ENCODE measurements around the gene CD160.
"Not testable (repeated sequence)": the region's sequence is repeated elsewhere in the genome, so short reads cannot be mapped to it uniquely, and the experiment has no call there.

Gene CD160

GRCh38 chr1:145702052-145702451 is 17.2 kb upstream of the CD160 start:
- H3K27ac Mint-ChIP-seq = no peak overlapping the region
- no peaks in the 10 kb centered on the region for H3K27me3 Mint-ChIP-seq
- H3K4me1 Mint-ChIP-seq (ENCODE audit: low read depth) = no peaks in the 10 kb centered on the region
- H3K4me3 Mint-ChIP-seq = no peak overlapping the region
- H3K9me3 Mint-ChIP-seq = no peaks in the 10 kb centered on the region
- no peaks in the 10 kb centered on the region for H3K36me3 Mint-ChIP-seq (ENCODE audit: low read depth)
- no peak for DNase-seq

- DNase-seq = no peak
- H3K36me3 Mint-ChIP-seq (ENCODE audit: low read depth) = no peaks in the 10 kb centered on the region
- H3K27ac Mint-ChIP-seq = no peak overlapping the region
- no peaks in the 10 kb centered on the region for H3K9me3 Mint-ChIP-seq
- H3K4me1 Mint-ChIP-seq (ENCODE audit: low read depth) = no peaks in the 10 kb centered on the region
- H3K4me3 Mint-ChIP-seq = no peak overlapping the region
- H3K27me3 Mint-ChIP-seq = no peaks in the 10 kb centered on the region
These were observed 16.5 kb upstream of the CD160 start for GRCh38 chr1:145702826-145703225.

- H3K4me1 Mint-ChIP-seq (ENCODE audit: low read depth) = no peaks in the 10 kb centered on the region
- H3K9me3 Mint-ChIP-seq = no peaks in the 10 kb centered on the region
- no peaks in the 10 kb centered on the region for H3K36me3 Mint-ChIP-seq (ENCODE audit: low read depth)
- DNase-seq = no peak
- no peaks in the 10 kb centered on the region for H3K27me3 Mint-ChIP-seq
- H3K4me3 Mint-ChIP-seq = no peak overlapping the region
- H3K27ac Mint-ChIP-seq = no peak overlapping the region
These were observed 13.7 kb upstream of the CD160 start for GRCh38 chr1:145705622-145706021.

- H3K27me3 Mint-ChIP-seq = no peaks in the 10 kb centered on the region
- DNase-seq = no peak
- H3K27ac Mint-ChIP-seq = no peak overlapping the region
- no peaks in the 10 kb centered on the region for H3K9me3 Mint-ChIP-seq
- H3K36me3 Mint-ChIP-seq (ENCODE audit: low read depth) = no peaks in the 10 kb centered on the region
- H3K4me1 Mint-ChIP-seq (ENCODE audit: low read depth) = no peaks in the 10 kb centered on the region
- H3K4me3 Mint-ChIP-seq = no peak overlapping the region
These were observed 13.1 kb upstream of the CD160 start for GRCh38 chr1:145706086-145706664.

- H3K27me3 Mint-ChIP-seq = no peaks in the 10 kb centered on the region
- no peak within 1 kb of the TSS for H3K27ac Mint-ChIP-seq
- H3K4me3 Mint-ChIP-seq = no peak within 1 kb of the TSS
- DNase-seq = no peak
- H3K9me3 Mint-ChIP-seq = no peaks in the 10 kb centered on the region
- no peaks in the 10 kb centered on the region for H3K4me1 Mint-ChIP-seq (ENCODE audit: low read depth)
- no peaks in the 10 kb centered on the region for H3K36me3 Mint-ChIP-seq (ENCODE audit: low read depth)
These were observed 12.0 kb upstream of the CD160 start, which contains the start of gene PDZK1 for GRCh38 chr1:145707183-145707867. TSS of gene PDZK1 (minus strand) at chr1:145707368. CDS start at chr1:145688021, 19,347 bp downstream.

- no peak overlapping the region for H3K27ac Mint-ChIP-seq
- H3K27me3 Mint-ChIP-seq = no peaks in the 10 kb centered on the region
- H3K36me3 Mint-ChIP-seq (ENCODE audit: low read depth) = no peaks in the 10 kb centered on the region
These were observed 11.2 kb upstream of the CD160 start for GRCh38 chr1:145708063-145708462.

GRCh38 chr1:145710291-145711027 is 8.8 kb upstream of the CD160 start:
- DNase-seq = no peak
- Mint-ChIP-seq H3K36me3 (ENCODE audit: low read depth) (no peaks in the 10 kb centered on the region), H3K4me1 (ENCODE audit: low read depth) (no peaks in the 10 kb centered on the region), H3K9me3 (no peaks in the 10 kb centered on the region), H3K4me3 (no peak overlapping the region), H3K27me3 (no peaks in the 10 kb centered on the region), H3K27ac (no peak overlapping the region)

More at GRCh38 chr1:145708063-145708462, 11.2 kb upstream of the CD160 start:
- no peaks in the 10 kb centered on the region for H3K9me3 Mint-ChIP-seq
- DNase-seq = no peak
- no peak overlapping the region for H3K4me3 Mint-ChIP-seq
- H3K4me1 Mint-ChIP-seq (ENCODE audit: low read depth) = no peaks in the 10 kb centered on the region

- Mint-ChIP-seq H3K36me3 (ENCODE audit: low read depth) (no peaks in the 10 kb centered on the region), H3K9me3 (no peaks in the 10 kb centered on the region), H3K4me3 (no peak overlapping the region), H3K4me1 (ENCODE audit: low read depth) (no peaks in the 10 kb centered on the region), H3K27me3 (no peaks in the 10 kb centered on the region), H3K27ac (no peak overlapping the region)
- DNase-seq = no peak
These were observed 8.1 kb upstream of the CD160 start for GRCh38 chr1:145711213-145711651.

GRCh38 chr1:145714524-145715111 is 4.7 kb upstream of the CD160 start:
- no peak for DNase-seq
- H3K36me3 Mint-ChIP-seq (ENCODE audit: low read depth) = no peaks in the 10 kb centered on the region
- no peak overlapping the region for H3K4me3 Mint-ChIP-seq
- no peaks in the 10 kb centered on the region for H3K27me3 Mint-ChIP-seq
- H3K4me1 Mint-ChIP-seq (ENCODE audit: low read depth) = peaks cover 11% of the 10 kb centered on the region
- no peaks in the 10 kb centered on the region for H3K9me3 Mint-ChIP-seq
- H3K27ac Mint-ChIP-seq = no peak overlapping the region

GRCh38 chr1:145716641-145717345 is 2.5 kb upstream of the CD160 start:
- H3K27me3 Mint-ChIP-seq = peaks cover 15% of the 10 kb centered on the region
- DNase-seq = no peak
- H3K27ac Mint-ChIP-seq = no peak overlapping the region
- H3K9me3 Mint-ChIP-seq = no peaks in the 10 kb centered on the region
- no peaks in the 10 kb centered on the region for H3K36me3 Mint-ChIP-seq (ENCODE audit: low read depth)
- H3K4me3 Mint-ChIP-seq = no peak overlapping the region
- peaks cover 30% of the 10 kb centered on the region for H3K4me1 Mint-ChIP-seq (ENCODE audit: low read depth)

- no peak overlapping the region for H3K4me3 Mint-ChIP-seq
- no peak overlapping the region for H3K27ac Mint-ChIP-seq
- H3K36me3 Mint-ChIP-seq (ENCODE audit: low read depth) = no peaks in the 10 kb centered on the region
- H3K4me1 Mint-ChIP-seq (ENCODE audit: low read depth) = peaks cover 30% of the 10 kb centered on the region
- no peak for DNase-seq
- H3K27me3 Mint-ChIP-seq = peaks cover 21% of the 10 kb centered on the region
- no peaks in the 10 kb centered on the region for H3K9me3 Mint-ChIP-seq
These were observed 1.5 kb upstream of the CD160 start for GRCh38 chr1:145717833-145718232.

GRCh38 chr1:145718465-145718864 is 834 bp upstream of the CD160 start:
- not testable (repeated sequence) for H3K27ac Mint-ChIP-seq; H3K9me3 Mint-ChIP-seq; H3K36me3 Mint-ChIP-seq (ENCODE audit: low read depth); H3K4me3 Mint-ChIP-seq; DNase-seq
- H3K4me1 Mint-ChIP-seq (ENCODE audit: low read depth) = peaks cover 30% of the 10 kb centered on the region
- peaks cover 23% of the 10 kb centered on the region for H3K27me3 Mint-ChIP-seq

GRCh38 chr1:145720556-145720877 is 1.2 kb downstream of the CD160 start:
- Mint-ChIP-seq H3K36me3 (ENCODE audit: low read depth) (no peaks in the 10 kb centered on the region), H3K4me1 (ENCODE audit: low read depth) (peaks cover 30% of the 10 kb centered on the region), H3K9me3 (no peaks in the 10 kb centered on the region), H3K27ac (no peak overlapping the region), H3K27me3 (peaks cover 23% of the 10 kb centered on the region), H3K4me3 (peak overlapping the region; percentile 69)
- DNase-seq = no peak

GRCh38 chr1:145720878-145721671 is 1.8 kb downstream of the CD160 start:
- H3K4me3 Mint-ChIP-seq = peak overlapping the region; percentile 69
- peak overlapping the region; percentile 45 for H3K27ac Mint-ChIP-seq
- no peaks in the 10 kb centered on the region for H3K36me3 Mint-ChIP-seq (ENCODE audit: low read depth)
- peaks cover 23% of the 10 kb centered on the region for H3K27me3 Mint-ChIP-seq
- peaks cover 30% of the 10 kb centered on the region for H3K4me1 Mint-ChIP-seq (ENCODE audit: low read depth)
- no peaks in the 10 kb centered on the region for H3K9me3 Mint-ChIP-seq
- DNase-seq = peak; percentile 85
